IMR-90 (cell line): ENCODE measurements around the gene KIF25.

Source experiments
- BHLHE40 ChIP-seq: fragments of 150-350 bp; IDR thresholded peaks from 2 replicates; pipeline ENCODE4 v1.6.1; 2016; ENCODE audit warnings: mild to moderate bottlenecking, low read depth, low read length
- CHD1 ChIP-seq: IDR thresholded peaks from 2 replicates; pipeline ENCODE4 v1.6.1; 2012; ENCODE audit warnings: low read depth, low read length, improper control_type of control experiment
- ELK1 ChIP-seq: fragments of 150-350 bp; IDR thresholded peaks from 2 replicates; pipeline ENCODE4 v1.6.1; 2016; ENCODE audit warnings: low read depth, mild to moderate bottlenecking, low read length, moderate library complexity, borderline replicate concordance
- MAFK ChIP-seq: IDR thresholded peaks from 2 replicates; pipeline ENCODE4 v1.6.1; 2012; ENCODE audit warnings: low read depth, low read length, improper control_type of control experiment
- MAZ ChIP-seq: IDR thresholded peaks from 2 replicates; pipeline ENCODE4 v1.6.1; 2012; ENCODE audit warnings: low read depth, mild to moderate bottlenecking, low read length, improper control_type of control experiment, moderate library complexity, borderline replicate concordance
- MXI1 ChIP-seq: IDR thresholded peaks from 2 replicates; pipeline ENCODE4 v1.6.1; 2012; ENCODE audit warnings: low read depth, mild to moderate bottlenecking, low read length, moderate library complexity, borderline replicate concordance
- POLR2A ChIP-seq: IDR thresholded peaks from 2 replicates; pipeline ENCODE4 v1.6.1; 2012; ENCODE audit warnings: mild to moderate bottlenecking, low read depth, low read length
- RCOR1 ChIP-seq: IDR thresholded peaks from 2 replicates; pipeline ENCODE4 v1.6.1; 2012; ENCODE audit warnings: mild to moderate bottlenecking, low read length, improper control_type of control experiment; ENCODE audit not compliant: insufficient replicate concordance
- SMC3 ChIP-seq: fragments of 150-350 bp; IDR thresholded peaks from 2 replicates; pipeline ENCODE4 v1.6.1; 2016; ENCODE audit warnings: low read depth, mild to moderate bottlenecking, antibody characterized with exemption, low read length, moderate library complexity
- TF ChIP-seq, protein P1 (sequence below): conservative IDR thresholded peaks from 2 replicates; pipeline ENCODE4 v1.5.1; 2012; ENCODE audit warnings: mild to moderate bottlenecking, low read depth, low read length, improper control_type of control experiment

DNA sequence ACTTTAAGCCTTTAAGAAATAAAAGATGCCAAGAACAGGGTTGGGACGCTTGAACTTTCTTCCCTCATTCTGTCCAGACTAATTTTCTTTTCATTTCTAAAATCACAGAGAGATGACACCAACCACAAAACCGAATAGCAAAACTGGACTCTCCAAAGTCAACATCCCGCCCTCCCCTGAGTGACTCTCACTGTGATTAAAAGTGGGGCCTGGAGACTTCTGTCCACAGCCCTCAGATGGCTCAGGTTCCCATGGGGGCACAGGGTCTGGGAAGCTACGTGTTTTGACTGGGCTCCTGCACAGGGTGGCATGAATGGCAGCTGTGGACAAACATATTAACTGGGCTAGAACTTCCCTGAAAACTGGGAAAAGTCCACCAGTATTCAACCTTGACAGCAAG lies 75.3 kb downstream of the KIF25 start:
- TF ChIP-seq ELK1 (no peak), SMC3 (no peak), MAFK (no peak), BHLHE40 (no peak), POLR2A (no peak), MAZ (no peak), CHD1 (no peak), MXI1 (no peak), RCOR1 (no peak)
- TF ChIP-seq, protein P1, sequence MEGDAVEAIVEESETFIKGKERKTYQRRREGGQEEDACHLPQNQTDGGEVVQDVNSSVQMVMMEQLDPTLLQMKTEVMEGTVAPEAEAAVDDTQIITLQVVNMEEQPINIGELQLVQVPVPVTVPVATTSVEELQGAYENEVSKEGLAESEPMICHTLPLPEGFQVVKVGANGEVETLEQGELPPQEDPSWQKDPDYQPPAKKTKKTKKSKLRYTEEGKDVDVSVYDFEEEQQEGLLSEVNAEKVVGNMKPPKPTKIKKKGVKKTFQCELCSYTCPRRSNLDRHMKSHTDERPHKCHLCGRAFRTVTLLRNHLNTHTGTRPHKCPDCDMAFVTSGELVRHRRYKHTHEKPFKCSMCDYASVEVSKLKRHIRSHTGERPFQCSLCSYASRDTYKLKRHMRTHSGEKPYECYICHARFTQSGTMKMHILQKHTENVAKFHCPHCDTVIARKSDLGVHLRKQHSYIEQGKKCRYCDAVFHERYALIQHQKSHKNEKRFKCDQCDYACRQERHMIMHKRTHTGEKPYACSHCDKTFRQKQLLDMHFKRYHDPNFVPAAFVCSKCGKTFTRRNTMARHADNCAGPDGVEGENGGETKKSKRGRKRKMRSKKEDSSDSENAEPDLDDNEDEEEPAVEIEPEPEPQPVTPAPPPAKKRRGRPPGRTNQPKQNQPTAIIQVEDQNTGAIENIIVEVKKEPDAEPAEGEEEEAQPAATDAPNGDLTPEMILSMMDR, result no peak
